NCI-H128 (cell line): ENCODE results near the gene SLC7A10.
A peak's percentile ranks its signal among the peaks of the same experiment; 100 is the strongest.
"Not testable (repeated sequence)": the region's sequence is repeated elsewhere in the genome, so short reads cannot be mapped to it uniquely, and the experiment has no call there.

Experiments
- DNase-seq: peaks from one replicate; lab custom pipeline; 2025; ENCODE audit not compliant: unreplicated experiment; lab: John Stamatoyannopoulos, UW

The SLC7A10 gene

GRCh38 chr19:33239223-33239975 lies 13.7 kb upstream of the SLC7A10 start:
- DNase-seq: no peak

- no peak for DNase-seq
Observed at GRCh38 chr19:33238481-33239149, 13.0 kb upstream of the SLC7A10 start.

GRCh38 chr19:33236696-33237390 lies 11.2 kb upstream of the SLC7A10 start:
- DNase-seq: no peak

GRCh38 chr19:33235996-33236350 lies 10.3 kb upstream of the SLC7A10 start:
- no peak for DNase-seq

- peak; percentile 51 for DNase-seq
Observed at GRCh38 chr19:33235269-33235995, 9.8 kb upstream of the SLC7A10 start.

- no peak for DNase-seq
Observed at GRCh38 chr19:33234736-33235135, 9.1 kb upstream of the SLC7A10 start.

GRCh38 chr19:33234092-33234491 lies 8.4 kb upstream of the SLC7A10 start:
- DNase-seq: no peak

- DNase-seq: no peak
Observed at GRCh38 chr19:33233056-33233873, 7.6 kb upstream of the SLC7A10 start.

- DNase-seq: no peak
Observed at GRCh38 chr19:33232656-33233055, 7.0 kb upstream of the SLC7A10 start.

GRCh38 chr19:33231511-33231910 lies 5.9 kb upstream of the SLC7A10 start:
- DNase-seq: no peak

- no peak for DNase-seq
Observed at GRCh38 chr19:33229962-33230361, 4.3 kb upstream of the SLC7A10 start.

GRCh38 chr19:33227870-33228599 lies 2.4 kb upstream of the SLC7A10 start:
- no peak for DNase-seq

- no peak for DNase-seq
Observed at GRCh38 chr19:33227242-33227650, 1.6 kb upstream of the SLC7A10 start.

GRCh38 chr19:33226550-33227241 lies 1.0 kb upstream of the SLC7A10 start:
- no peak for DNase-seq

- DNase-seq: no peak
Observed at GRCh38 chr19:33224694-33225457, 774 bp downstream of the SLC7A10 start.

- not testable (repeated sequence) for DNase-seq
Observed at GRCh38 chr19:33222255-33222654, 3.4 kb downstream of the SLC7A10 start.

GRCh38 chr19:33221638-33222037 lies 4.0 kb downstream of the SLC7A10 start:
- no peak for DNase-seq

GRCh38 chr19:33220735-33221134 lies 4.9 kb downstream of the SLC7A10 start:
- no peak for DNase-seq

- DNase-seq: no peak
Observed at GRCh38 chr19:33220115-33220514, 5.5 kb downstream of the SLC7A10 start.
